ENCODE results near the gene NUAK1.

The NUAK1 gene

DNA sequence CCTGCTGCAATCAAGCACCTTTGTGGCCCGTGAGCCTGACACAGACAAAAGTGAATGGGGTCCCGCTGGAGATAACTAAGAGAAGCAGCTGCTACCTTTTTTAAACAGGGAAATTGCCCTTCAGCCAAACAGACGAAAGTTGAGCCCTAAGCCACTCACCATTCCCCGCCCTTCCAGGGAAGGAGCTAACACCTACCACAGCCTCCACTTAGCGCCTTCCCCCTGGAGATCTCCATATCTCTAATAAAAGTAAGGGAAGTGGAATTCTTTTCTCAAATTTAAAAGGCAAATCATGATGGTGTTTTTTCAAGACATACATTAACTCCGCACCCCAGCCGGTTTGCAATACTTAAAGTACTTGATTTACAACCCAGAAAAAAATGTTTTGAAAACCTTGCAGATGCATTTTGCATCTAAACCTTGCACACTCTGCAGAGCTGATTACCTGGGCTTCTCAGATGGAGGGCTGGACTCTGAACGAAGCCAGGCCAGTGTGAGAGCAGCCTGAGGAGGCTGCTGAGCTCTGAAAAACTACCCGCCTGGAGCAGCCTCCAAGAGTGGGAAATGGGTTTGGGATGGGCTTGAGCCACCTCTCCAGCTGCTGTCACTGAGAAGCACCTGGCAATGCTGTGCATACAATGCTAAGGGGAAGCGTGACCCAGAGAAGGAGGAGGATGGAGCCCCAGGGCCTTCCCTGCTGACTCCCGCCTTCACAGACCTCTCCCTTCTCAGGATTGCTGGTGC lies 10.0 kb downstream of the NUAK1 start:
- peak; percentile 11 to 62 for DNase-seq

GRCh38 chr12:106127338-106128126 lies 11.2 kb downstream of the NUAK1 start:
- no peak for DNase-seq

GRCh38 chr12:106126441-106127337 lies 12.1 kb downstream of the NUAK1 start:
- DNase-seq: no peak

DNA sequence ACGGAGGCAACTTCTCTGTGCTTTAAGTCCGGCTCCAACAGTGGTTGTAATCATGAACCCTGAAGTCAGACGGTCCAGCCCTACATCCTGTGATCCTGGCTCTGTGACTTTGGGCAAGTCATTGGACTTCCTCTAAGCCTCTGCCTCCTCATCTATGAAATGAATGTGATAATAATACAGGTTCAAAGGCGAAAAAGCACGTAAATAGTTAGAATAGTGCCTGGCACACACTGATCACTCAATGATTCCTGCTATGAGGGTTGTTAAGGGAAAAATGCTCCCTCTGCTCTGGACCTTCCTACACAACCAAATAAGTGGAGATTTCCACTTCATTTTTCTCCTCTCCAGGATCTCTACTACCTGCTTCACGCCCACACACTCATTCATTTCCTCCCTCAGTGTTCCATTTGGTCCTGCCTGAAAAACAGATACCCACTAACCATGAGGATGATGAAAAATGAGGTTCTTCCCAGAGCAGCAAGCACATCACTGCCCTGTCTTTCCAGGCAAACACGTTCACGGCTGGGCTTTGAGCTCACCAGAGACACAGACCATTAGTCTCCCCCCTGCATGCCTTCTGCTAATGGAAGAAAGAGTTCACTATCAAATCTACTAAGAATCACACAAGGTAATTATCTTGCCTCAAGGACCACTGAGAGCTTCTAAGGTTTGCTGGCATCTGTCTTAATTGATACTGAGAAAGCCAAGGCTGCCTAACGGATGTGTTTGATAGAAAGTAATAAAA lies 13.2 kb downstream of the NUAK1 start:
- DNase-seq: peak; percentile 43 to 76

GRCh38 chr12:106123551-106124081 lies 15.1 kb downstream of the NUAK1 start:
- no peak for DNase-seq

DNA sequence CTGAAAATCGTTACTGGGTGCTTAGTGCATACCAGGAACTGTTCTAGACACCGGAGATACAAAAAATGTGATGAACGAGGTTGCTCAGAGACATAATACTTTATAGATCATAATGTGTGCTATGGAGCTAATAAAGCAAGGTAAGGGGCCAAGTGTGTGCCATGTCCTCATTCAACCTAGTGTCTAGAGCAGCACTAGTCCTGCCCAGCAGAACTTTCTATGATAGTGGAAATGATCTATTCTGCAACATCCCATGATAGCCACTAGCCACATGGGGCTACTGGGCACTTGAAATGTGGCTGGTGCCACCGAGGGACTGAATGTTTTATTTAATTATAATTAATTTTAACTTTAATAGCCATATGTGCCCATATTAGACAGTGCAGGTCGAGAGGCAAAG lies 15.6 kb downstream of the NUAK1 start:
- DNase-seq: no peak

DNA sequence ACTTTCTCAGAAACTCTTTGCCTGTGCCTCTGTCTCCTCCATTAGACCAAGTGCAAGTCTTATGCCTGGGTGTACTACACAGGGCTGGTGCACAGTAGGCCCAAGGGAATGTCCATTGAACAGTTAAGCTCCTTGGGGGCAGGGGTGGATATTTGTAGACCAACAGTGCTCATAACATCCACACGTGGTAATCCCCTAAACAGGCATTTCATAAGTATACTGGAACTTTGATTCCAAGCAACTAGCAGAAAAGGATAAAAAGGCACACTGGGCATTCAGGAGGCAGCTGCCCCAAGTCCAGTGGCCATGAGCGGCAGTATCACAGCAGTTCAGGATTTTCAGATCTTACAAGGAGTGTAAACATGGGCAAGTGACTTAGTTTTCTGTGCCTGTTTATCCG lies 16.8 kb downstream of the NUAK1 start:
- DNase-seq: no peak

DNA sequence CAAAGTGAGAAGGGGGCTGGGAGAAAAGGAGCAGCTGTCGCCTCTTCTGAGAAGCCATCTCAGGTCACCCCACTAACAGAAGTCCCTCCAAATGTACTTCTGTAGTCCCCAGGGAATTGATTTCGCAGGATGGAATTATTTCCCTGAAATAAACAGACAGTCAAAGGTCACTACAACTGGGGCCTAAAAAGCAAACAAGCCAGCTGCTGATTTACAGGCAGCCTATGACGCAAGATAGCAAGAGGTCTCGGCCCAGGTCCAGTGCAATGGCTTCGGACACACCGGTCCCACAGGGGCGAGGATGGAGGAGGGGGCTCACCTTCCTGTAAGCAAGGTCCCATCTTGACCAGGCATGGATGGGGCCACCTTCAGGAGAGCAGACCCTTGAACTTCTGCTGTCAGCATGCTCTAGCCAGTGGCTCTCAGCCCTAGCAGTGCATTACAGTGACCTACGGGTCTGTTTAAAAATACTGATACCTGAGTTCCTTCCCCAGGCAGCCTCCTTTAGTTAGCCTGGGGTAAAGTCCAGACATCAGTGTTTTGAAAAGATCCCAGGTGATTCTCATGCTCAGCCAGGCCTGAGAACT lies 18.1 kb downstream of the NUAK1 start:
- no peak for DNase-seq

GRCh38 chr12:106119301-106119700 lies 19.5 kb downstream of the NUAK1 start:
- DNase-seq: no peak

DNA sequence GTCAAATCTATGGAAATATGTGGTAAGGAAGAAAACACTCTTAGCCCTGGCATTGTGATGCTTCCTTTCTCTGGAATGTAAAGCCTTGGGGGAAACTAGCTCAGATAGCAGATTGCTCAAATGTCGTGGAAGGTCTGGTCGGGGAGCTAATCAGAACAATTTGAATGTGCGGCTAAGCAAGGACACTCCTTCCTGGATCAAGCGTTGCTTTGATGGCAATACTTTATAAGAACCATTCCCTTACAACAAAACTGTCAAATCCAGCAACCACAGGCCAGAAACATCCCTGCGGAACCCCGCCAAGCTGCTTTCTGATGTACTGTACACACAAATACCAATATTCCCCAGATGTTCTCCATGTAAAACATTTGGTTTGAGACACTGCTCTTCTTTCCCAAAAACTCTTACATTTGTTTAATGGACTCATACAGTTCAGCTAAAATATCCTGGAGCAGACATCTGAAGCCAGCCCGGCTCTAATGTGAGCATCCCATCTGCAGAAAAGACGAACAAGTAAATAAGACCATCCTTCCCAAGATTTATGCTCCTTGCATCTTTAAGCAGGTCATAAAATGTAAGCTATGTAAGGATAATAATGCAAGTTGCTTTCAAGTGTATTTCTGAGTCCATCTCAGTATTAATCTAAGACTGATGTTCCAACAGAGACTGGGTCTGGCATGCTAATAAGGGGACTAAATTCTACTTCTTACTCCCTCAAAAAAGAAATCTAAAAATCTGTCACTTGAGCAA lies 20.2 kb downstream of the NUAK1 start:
- DNase-seq: no peak

DNA sequence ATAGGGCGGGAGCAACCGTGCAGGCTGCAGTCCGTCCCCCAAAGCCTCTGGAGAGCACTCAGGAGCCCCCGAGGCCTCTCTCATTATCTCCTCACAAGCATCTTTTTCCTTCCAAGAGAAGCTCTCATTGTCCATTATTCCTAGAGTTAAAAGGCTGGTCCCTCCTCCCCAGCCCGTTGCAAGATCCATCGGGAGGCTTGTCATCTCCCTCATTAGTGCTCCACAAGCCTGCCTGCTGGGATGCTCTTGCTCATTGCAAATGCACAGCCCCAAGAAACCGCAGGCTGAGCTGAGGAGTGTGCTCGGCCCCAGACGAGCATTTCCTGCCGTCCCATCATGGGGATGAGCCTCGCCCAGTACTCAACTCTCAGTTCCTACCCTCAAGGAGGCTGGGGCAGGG lies 23.3 kb downstream of the NUAK1 start:
- no peak for DNase-seq

DNA sequence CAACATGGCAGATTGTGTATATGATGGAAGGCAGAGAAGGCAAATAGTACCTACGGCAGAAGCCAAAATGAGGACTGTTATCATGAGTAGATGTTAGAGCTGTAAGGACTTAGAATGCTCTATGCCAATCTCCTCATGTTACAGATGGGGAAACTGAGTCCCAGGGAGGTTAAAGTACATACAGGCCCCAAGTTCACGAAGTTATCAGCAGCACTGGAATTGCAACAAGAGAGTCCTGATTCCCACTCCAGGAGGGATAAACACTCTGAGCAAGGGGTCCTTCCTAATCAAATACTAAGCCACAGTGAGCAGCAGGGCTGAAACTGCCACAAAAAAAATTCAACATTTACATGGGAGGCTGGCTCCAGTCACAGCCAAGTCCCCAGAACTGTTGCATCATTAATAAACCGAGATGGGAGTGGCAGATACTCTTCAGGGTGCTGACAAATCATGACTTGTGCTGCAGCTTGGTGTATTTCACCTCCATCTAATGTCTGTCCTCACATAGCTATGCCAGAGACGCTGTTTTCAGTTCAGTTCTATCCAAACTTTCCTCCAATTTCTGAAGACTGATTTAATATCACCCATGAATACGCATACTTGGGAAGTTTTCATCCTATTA lies 24.2 kb downstream of the NUAK1 start:
- no peak for DNase-seq

- no peak for DNase-seq
Measured at GRCh38 chr12:106113824-106114446, 24.8 kb downstream of the NUAK1 start.

- DNase-seq: no peak
Measured at GRCh38 chr12:106113446-106113823, 25.3 kb downstream of the NUAK1 start.

DNA sequence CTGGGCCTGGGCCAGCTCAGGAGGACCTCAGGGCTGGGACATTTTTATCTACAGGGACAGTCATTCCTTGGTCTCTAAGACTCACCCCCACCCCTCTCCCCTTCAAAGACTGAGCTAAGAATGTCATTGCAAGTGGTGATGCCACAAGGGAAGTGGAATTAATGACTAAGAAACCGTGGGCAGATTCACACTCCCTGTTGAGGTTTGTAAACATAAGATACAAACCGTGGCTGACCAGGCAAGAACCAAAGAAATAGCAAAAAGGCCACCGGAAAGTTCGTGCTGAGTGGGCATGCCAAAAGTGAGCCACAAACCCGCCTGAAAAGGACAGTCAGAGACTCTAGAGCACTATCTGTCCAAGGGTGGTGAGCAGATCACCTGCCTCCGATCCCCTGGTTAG lies 25.7 kb downstream of the NUAK1 start:
- DNase-seq: no peak

DNA sequence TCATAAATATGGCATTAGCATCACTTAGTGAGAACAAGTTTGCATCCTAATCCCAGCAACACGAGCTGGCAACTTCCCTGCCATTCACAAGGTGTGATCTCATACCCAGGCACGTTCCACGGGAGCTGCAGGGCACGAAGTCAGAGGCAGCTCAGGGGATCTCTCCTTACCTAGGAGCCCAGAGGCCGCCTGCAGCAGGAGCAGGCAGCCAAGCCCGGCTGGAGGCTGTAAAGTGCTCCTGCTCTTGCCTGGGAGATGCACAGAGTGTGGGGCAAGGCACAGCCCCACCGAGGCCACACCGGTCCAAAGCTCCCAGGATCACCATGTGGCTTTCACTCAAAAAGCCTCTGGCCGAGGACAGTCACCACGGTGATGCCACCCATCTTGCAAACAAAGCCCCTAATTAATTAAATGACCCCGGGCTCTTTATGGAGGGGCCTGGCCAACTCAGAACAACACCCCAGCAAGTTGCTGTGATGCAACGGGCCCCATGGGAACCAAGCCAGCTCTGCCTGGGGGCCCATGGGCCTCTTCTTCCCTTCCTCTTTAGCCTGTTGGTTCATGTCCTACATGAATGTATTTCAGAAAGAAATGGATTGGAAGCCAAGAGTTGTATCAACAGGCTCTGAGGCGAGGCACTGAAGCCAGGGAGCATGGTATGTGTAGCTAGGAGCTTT lies 26.5 kb downstream of the NUAK1 start:
- DNase-seq: no peak

DNA sequence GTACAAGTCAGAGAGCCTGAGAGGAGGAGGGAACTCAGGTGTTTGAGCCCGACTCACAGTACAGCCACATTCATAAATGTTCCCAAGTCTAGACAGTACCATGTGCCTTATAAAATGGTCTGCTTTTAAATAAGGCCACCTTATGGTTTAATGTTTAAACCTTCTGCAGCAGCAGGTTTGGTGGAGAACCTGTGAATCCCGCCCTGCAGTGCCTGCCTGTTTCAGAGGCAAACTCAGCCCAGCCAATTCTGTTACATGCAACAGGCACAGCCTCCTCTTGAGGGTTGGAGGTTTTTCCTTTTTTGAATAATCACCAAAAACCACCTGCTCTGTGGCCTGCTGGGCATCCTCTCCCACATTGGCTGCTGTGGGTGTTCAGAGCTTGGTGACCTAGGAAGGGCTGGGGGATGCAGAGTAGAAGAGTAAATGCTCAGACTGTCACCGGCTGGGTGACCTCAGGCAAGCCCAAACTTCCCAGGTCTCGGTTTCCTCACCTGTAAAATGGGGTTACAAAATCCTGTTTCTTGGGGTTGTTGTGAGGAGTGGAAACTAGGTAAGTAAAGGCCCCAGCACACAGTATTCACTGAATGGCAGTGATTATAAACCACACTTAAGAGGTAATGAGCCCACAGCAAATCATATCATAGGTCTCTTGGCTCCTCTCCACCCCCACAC lies 28.0 kb downstream of the NUAK1 start:
- DNase-seq: no peak

DNA sequence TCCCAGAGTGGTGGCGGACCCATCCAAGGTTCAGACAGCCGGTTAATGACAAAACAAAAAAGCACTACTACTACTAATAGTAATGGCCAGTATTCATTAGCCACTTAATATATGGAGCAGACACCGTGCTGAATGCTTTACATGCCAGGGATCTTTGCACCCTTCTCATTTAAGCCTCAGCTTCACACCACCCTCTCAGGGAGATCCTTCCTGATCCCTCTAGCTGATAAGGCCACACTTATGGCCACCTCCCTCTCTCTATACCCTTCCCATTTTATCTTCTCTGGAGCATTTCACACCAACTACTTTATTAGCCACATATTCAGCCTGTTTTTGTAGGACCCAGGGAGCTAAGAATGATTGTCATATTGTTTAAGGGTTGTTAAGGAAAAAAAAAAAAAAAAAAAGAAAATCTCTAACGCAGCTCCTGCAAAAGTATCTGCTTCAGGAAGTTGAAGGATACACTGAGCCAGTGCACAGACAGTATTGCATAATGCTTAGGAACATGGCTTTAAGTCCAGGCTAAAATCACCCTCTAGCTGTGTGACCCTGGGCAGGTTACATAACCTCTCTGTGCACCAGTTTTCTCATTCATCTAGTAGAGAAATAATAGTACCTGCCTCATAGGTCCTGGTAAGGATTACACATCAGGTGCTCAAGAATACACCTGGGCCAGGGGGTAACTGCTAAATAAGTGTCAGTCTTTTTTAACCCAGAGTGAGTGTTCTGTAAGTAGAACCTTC lies 29.4 kb downstream of the NUAK1 start:
- DNase-seq: no peak

Measured in NCI-H524 (cell line).